Effector CD8-positive, alpha-beta T cell (primary cell): ENCODE measurements around the gene XPC.
A peak's percentile ranks its signal among the peaks of the same experiment; 100 is the strongest.
"Not testable (repeated sequence)": the region's sequence is repeated elsewhere in the genome, so short reads cannot be mapped to it uniquely, and the experiment has no call there.

Experiments
- DNase-seq: peaks from one replicate; lab custom pipeline; 2025; lab: John Stamatoyannopoulos, UW

The XPC gene

GRCh38 chr3:14133188-14133800 is 45.1 kb downstream of the XPC start:
- DNase-seq = no peak

DNA sequence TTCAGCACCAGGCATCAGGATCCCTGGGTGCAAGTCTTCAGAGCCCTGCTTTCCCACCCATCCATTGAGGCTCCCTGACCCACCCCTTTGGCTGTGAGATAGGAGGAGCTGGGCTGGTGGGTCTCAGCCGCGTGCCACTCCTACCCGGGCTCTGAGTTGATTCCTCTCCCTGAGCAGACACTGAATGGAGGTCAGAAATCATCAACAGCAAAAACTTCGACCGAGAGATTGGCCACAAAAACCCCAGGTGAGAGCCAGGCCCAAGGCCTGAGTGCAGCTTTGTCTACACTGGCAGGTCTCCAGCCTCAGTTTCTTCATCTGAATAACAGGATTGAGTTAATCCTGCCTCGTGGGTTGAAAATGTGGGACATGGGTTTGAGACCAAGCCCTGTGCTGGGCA is 45.7 kb downstream of the XPC start:
- no peak for DNase-seq

DNA sequence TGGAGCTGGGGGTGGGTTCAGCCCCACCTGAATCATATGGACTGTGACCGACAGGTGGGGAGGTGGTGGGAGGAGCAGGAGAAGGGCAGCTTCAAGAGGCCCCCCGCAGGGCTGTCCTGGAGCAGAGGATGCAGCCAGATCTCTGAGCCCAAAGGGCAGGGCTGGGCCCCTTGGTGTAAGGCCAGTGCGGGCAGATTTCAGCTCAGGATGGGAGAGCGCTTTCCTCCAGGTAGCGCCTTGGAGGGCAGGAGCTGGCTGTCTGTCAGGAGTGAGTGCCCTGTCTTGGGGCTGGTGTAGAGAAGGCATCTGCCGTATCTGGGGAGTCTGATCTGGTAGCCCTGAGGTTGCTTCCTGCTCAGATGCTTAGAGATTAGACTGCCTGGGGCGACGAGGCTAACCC is 46.3 kb downstream of the XPC start:
- no peak for DNase-seq

GRCh38 chr3:14131134-14131533 is 47.3 kb downstream of the XPC start:
- DNase-seq = no peak

DNA sequence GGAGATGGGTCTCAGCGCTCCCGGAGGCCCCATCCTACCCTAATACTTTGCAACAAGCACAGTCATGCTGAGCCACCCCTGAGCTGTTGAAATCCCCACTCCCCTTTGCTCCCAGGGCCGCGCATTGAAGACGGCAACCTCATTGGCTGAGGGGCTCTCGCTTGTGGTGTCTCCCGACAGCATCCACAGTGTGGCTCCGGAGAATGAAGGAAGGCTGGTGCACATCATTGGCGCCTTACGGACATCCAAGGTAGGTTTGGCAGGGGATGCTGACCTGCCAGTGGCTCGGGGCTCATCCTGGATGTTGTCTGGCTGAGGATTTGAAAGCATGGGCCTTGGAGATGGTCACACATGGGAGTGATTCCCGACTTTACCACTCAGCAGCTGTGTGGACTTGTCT is 47.7 kb downstream of the XPC start:
- DNase-seq = no peak

GRCh38 chr3:14130230-14130629 is 48.2 kb downstream of the XPC start:
- DNase-seq = no peak

GRCh38 chr3:14129296-14129695 is 49.1 kb downstream of the XPC start:
- DNase-seq = no peak

DNA sequence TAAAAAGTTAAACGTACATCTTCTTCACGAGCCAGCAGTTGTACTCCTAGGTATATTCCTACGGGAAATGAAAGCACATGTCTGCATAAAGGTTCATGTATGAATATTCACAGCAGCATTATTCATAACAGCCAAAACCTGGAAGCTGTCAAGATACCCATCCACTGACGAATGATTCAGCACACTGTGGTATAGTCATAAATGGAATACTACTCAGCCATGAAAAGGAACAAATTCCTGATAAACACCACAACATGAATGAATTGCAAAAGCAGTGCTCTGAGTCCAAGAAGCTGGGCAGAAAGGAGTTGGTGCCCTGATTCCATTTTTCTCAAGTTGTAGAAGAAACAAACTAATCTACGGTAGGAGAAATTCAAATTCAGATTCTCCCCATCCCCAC is 49.7 kb downstream of the XPC start:
- DNase-seq = no peak

- DNase-seq = no peak
These were observed 50.8 kb downstream of the XPC start for GRCh38 chr3:14127516-14128161.

GRCh38 chr3:14126887-14127505 is 51.4 kb downstream of the XPC start:
- no peak for DNase-seq

DNA sequence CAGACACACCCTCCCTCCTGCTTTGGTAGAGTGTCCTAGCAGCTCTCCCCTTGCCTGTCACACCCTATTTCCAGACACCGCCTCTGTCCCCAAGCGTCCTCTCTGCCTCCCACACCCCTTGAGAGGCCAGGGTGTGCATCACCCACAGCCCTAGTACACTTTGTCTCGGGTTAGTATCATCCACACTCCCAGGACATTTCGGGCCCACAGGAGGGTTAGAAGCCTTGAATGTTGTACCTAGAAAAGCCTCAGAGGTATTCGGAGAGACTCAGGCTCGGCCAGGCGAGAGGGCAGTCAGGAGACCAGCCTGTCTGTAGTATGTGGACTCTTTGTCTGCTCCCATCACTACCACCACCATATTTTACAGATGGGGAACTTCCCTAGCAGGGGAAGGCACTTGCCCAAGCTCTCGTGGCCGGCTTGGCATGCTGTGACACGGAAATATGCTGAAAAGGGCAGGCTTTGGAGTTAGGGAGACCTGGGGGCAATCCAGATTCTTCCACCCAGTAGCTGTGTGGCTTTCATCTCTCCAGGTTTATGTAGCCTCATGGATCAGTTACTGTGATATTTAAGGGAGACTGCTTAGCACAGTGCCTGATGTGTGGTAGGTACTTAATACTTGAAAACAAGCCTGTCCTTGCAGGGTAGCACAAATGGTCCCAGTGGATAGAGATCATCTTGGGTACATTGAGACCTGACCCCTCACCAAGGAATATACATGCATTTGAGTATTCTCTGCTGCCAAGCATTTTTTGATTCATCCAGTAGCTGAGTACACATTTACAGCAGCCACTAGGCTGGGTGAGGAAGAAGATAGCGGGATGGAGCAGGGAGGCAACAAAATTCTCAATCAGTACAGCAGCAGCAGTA is 52.1 kb downstream of the XPC start:
- DNase-seq = no peak

- no peak for DNase-seq
These were observed 53.0 kb downstream of the XPC start for GRCh38 chr3:14125193-14126016.

- peak; percentile 98 for DNase-seq
These were observed 53.7 kb downstream of the XPC start, which contains the start of the genes CHCHD4 and TMEM43 for GRCh38 chr3:14124615-14125192. Gene CHCHD4, minus strand, starts transcription at chr3:14124870. Its CDS starts 194 bp downstream, at chr3:14124676. Gene TMEM43, plus strand, starts transcription at chr3:14125052. Its CDS starts 142 bp downstream, at chr3:14125194.

- DNase-seq = peak; percentile 51
These were observed 54.2 kb downstream of the XPC start for GRCh38 chr3:14124223-14124614.

GRCh38 chr3:14123308-14124222 is 54.8 kb downstream of the XPC start:
- DNase-seq = no peak

GRCh38 chr3:14122301-14122700 is 56.1 kb downstream of the XPC start:
- no peak for DNase-seq

DNA sequence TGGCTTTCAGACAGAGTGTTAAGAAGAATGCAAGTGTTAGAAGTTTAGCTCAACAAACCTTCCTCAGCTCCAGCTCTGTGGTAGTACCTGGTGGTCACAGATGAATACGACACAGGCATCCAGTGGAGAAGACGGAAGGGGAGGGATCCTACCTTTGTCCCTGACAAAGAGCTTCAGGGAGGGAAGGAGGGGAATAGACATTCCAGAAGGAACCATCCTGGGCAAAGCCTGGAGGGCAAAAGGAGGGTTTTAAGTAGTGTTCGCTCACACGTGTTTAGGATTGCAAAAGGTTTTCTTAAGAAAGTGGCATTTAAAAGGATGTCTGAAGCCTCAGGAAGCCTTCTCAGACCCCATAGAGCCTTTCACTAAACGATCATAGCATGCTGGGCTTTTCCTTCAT is 56.5 kb downstream of the XPC start:
- no peak for DNase-seq

DNA sequence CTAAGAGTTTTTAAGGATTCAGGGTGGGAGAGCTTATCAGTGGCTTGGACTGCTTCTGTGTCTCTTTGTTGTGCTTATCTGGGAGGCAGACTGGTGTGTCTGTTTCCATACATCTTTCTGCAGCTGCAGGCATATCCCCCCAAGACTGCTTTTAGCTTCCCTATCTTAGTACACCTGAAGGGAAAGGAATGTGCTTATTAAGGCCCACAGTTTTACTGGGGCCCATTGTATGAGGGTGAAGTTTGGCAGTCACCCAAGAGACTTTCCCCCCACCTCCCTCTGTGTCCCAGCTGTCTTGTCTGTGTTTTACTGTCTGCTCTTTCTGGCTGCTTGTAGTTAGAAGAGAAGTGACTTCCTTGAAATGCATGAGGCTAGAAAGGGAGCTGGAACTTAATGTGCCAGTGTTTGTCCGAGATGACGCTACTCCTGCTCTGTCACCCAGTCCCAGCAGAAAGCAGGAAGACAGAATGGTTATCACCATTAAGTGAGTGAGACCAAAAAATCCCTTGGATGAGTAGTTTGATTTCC is 57.4 kb downstream of the XPC start:
- DNase-seq = not testable (repeated sequence)

DNA sequence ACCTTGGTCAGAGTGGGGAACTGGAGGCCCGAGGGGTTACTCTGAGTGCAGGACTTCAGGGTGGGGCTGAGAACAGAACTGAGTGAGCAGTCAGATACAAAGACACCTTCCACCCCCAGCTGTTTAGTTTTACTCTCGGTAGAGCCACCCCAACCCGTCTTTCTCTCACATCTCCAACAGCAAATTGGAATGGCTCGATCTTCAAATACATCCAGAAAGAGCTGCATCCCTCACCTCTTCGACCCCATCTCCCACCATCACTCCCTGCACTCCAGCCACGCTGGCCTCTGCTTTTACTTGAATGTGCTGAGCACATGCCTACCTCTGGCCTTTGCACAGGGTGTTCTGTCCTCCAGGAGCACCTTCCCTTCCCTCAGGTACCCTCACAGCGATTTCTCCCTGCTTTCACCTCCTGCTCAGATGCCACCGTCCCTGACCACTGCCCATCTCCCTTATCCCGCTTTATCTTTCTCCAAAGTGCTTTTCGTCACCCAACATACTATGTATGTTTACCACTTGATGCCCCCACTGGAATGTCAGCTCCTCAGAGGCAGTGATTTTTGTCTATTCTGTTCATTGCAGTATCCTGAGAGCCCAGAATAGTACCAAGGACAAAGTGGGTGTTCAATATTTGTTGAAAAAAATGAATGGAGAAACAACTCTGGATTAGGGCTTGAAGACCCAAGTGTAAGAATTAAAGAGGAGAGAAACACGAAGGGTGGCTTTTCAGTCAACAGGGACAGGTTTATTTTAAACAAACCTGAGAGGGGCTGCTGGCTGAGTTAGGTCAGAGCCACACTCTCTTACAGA is 58.1 kb downstream of the XPC start:
- DNase-seq = no peak
